ENCODE measurements around the gene OTOG.

DNA sequence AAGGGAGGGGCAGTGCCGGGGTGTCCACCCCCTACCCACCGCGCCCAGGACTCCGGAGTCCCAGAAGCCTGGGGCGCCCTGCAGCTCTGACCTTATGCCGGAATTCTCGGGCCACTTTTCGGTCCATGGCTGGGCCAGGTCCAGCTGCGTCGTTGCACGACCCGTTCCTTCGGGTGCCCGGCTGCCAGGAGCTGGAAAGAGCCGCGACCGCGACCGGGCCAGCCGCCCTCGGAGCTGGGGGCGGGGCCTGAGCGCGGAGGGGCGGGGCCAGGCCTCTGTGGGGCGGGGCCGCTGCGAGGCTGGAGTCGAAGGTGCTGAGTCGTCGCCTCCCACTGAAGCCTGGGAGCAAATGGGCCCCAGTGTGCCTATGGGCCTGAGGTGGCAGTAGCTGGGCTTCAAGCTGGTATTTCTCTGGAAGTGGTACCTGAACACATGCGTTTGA lies 2.9 kb upstream of the OTOG start, which contains the start of gene USH1C:
- TF ChIP-seq, protein P1, sequence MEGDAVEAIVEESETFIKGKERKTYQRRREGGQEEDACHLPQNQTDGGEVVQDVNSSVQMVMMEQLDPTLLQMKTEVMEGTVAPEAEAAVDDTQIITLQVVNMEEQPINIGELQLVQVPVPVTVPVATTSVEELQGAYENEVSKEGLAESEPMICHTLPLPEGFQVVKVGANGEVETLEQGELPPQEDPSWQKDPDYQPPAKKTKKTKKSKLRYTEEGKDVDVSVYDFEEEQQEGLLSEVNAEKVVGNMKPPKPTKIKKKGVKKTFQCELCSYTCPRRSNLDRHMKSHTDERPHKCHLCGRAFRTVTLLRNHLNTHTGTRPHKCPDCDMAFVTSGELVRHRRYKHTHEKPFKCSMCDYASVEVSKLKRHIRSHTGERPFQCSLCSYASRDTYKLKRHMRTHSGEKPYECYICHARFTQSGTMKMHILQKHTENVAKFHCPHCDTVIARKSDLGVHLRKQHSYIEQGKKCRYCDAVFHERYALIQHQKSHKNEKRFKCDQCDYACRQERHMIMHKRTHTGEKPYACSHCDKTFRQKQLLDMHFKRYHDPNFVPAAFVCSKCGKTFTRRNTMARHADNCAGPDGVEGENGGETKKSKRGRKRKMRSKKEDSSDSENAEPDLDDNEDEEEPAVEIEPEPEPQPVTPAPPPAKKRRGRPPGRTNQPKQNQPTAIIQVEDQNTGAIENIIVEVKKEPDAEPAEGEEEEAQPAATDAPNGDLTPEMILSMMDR (IDR thresholded peaks at IDR 0.05): no peak
- no peak for TF ChIP-seq EZH2 (IDR thresholded peaks at IDR 0.05)
- TF ChIP-seq EZH2phosphoT487 (IDR thresholded peaks at IDR 0.05): no peak

Measured in neural progenitor cell (in vitro differentiated cells).